B cell (primary cell): ENCODE results near the gene PIGC. TPM values are rescaled to one million over a fixed set of nuclear protein-coding genes. Genes with fewer than 3 reads are reported as not detected.

Source experiments
- ATAC-seq: fragments of 200-7000 bp; cut with Tn5 transposase; one replicate; pipeline ENCODE4 v1.10.0; 2021; ENCODE audit warnings: low read depth, mild to moderate bottlenecking, moderate number of reproducible peaks, moderate library complexity
- CTCF ChIA-PET: fragments of 350-600 bp; sonication (Branson Sonifier 250); formaldehyde crosslinking; loops from one replicate; lab custom pipeline; 2021; ENCODE audit warnings: antibody characterized with exemption, inconsistent platforms; lab: Charles Lee
- POLR2A ChIA-PET: fragments of 350-600 bp; sonication (Branson Sonifier 250); formaldehyde crosslinking; loops from one replicate; lab custom pipeline; 2021; ENCODE audit warnings: antibody characterized with exemption; lab: Charles Lee
- DNase-seq: peaks from one replicate; pipeline ENCODE4 v3.0.0; 2013
- H2AFZ ChIP-seq: 2 replicates; pipeline ENCODE4 v1.6.1; 2012; ENCODE audit warnings: mild to moderate bottlenecking, low read depth, low read length; ENCODE audit not compliant: insufficient read depth, poor library complexity, severe bottlenecking
- H3K27ac ChIP-seq, 2 donors: 1 replicate in 1 of 2; 2 replicates in 1 of 2; pipeline ENCODE4 v1.5.1; 2012 to 2013; ENCODE audit warnings: low read length in 2 of 2, mild to moderate bottlenecking in 2 of 2, moderate library complexity in 1 of 2
- H3K27me3 ChIP-seq, 4 experiments: fragments of 200-600 bp in 1 of 4; sonication (generic) in 1 of 4; replicated peaks in 1 of 4; 1 replicate in 2 of 4; 2 replicates in 2 of 4; pipeline versions ENCODE4 v1.6.1 to v1.7.0; 2013 to 2016; ENCODE audit warnings: low read length in 3 of 4, mild to moderate bottlenecking in 2 of 4, mixed read lengths in 1 of 4, moderate library complexity in 1 of 4; ENCODE audit not compliant: insufficient read depth in 4 of 4, control insufficient read depth in 3 of 4; ENCODE audit errors: control extremely low read depth in 1 of 4
- H3K36me3 ChIP-seq, 2 experiments: replicated peaks in 1 of 2; 1 replicate in 1 of 2; 2 replicates in 1 of 2; pipeline versions ENCODE4 v1.6.1 to v1.7.1; 2013; ENCODE audit warnings: low read length in 1 of 2; ENCODE audit not compliant: insufficient read depth in 2 of 2, control insufficient read depth in 1 of 2; ENCODE audit errors: control extremely low read depth in 1 of 2, extremely low read depth in 1 of 2
- H3K4me1 ChIP-seq, 2 donors: fragments of 200-600 bp in 1 of 2; sonication (generic) in 1 of 2; 1 replicate in 1 of 2; 2 replicates in 1 of 2; pipeline versions ENCODE4 v1.5.1 to v1.6.1; 2013 to 2017; ENCODE audit warnings: low read length in 2 of 2; ENCODE audit not compliant: control insufficient read depth in 2 of 2, insufficient read depth in 2 of 2
- H3K4me2 ChIP-seq: replicated peaks from 2 replicates; pipeline ENCODE3; 2012; ENCODE audit warnings: mild to moderate bottlenecking, low read depth, low read length; ENCODE audit not compliant: poor library complexity, severe bottlenecking
- H3K4me3 ChIP-seq, 5 experiments: fragments of 200-600 bp in 1 of 5; sonication (generic) in 1 of 5; 1 replicate in 3 of 5; 2 replicates in 2 of 5; pipeline versions ENCODE4 v1.5.1 to v1.7.0; 2011 to 2016; ENCODE audit warnings: low read length in 4 of 5, mild to moderate bottlenecking in 4 of 5, low read depth in 2 of 5, control low read depth in 1 of 5, moderate library complexity in 1 of 5; ENCODE audit not compliant: insufficient read depth in 1 of 5; ENCODE audit errors: control extremely low read depth in 1 of 5, extremely low read depth in 1 of 5
- H3K79me2 ChIP-seq: fragments of 200-600 bp; sonication (generic); one replicate; pipeline ENCODE4 v1.6.0; 2016; ENCODE audit warnings: low read length; ENCODE audit not compliant: control insufficient read depth, insufficient read depth
- H3K9ac ChIP-seq: fragments of 200-600 bp; sonication (generic); 2 replicates; pipeline ENCODE4 v1.6.1; 2017; ENCODE audit warnings: mild to moderate bottlenecking, low read length, moderate library complexity
- H3K9me3 ChIP-seq, 3 donors: one replicate each; pipeline versions ENCODE4 v1.6.1 to v1.7.1; 2013; ENCODE audit warnings: low read length in 2 of 3; ENCODE audit not compliant: control insufficient read depth in 2 of 3, insufficient read depth in 1 of 3; ENCODE audit errors: control extremely low read depth in 1 of 3
- H4K20me1 ChIP-seq: 2 replicates; pipeline ENCODE4 v1.6.0; 2012; ENCODE audit warnings: mild to moderate bottlenecking, low read length; ENCODE audit not compliant: insufficient read depth, control insufficient read depth, poor library complexity, severe bottlenecking
- H3K27ac Mint-ChIP-seq: one replicate; pipeline ENCODE4 v1.8.0; 2021; ENCODE audit warnings: mixed read lengths
- H3K27me3 Mint-ChIP-seq: one replicate; pipeline ENCODE4 v1.8.0; 2021; ENCODE audit warnings: mixed read lengths
- H3K4me1 Mint-ChIP-seq: one replicate; pipeline ENCODE4 v1.8.0; 2021; ENCODE audit warnings: mixed read lengths
- H3K4me3 Mint-ChIP-seq: one replicate; pipeline ENCODE4 v1.8.0; 2021; ENCODE audit warnings: mixed read lengths
- H3K9me3 Mint-ChIP-seq: one replicate; pipeline ENCODE4 v1.8.0; 2022; ENCODE audit warnings: mixed read lengths; ENCODE audit not compliant: insufficient read depth
- EZH2 ChIP-seq: IDR thresholded peaks from 2 replicates; pipeline ENCODE4 v1.6.1; 2012; ENCODE audit warnings: borderline replicate concordance, low read depth, mild to moderate bottlenecking, moderate library complexity, low read length; ENCODE audit not compliant: insufficient read depth, poor library complexity, severe bottlenecking
- WGBS: methylation state at CpG from one replicate; pipeline ENCODE4 v1.1.5; 2013; ENCODE audit warnings: missing lambda C conversion rate; ENCODE audit not compliant: insufficient coverage; 5-methylcytosine and 5-hydroxymethylcytosine counted together
- intact Hi-C: fragments of 100-400 bp; cut with micrococcal nuclease; formaldehyde crosslinking; loops from one replicate; pipeline ENCODE4 v1.10.0; 2022
- polyA plus RNA-seq: library from polyadenylated mRNA; depleted of rRNA; stranded (reverse); fragments of >200 nt; gene quantifications from 2 replicates; pipeline ENCODE4 v1.2.3, GENCODE V29; 2012
- total RNA-seq, 2 donors: library from RNA; stranded (reverse); fragments of 120-200 nt in 1 of 2; gene quantifications; 1 replicate in 1 of 2; 2 replicates in 1 of 2; pipeline versions ENCODE4 v1.2.3 to v1.2.4, GENCODE V29; 2013 to 2022
- TF ChIP-seq, protein P1 (sequence below): fragments of 200-600 bp; IDR thresholded peaks from one replicate; pipeline ENCODE4 v1.8.0; 2022; ENCODE audit warnings: antibody characterized with exemption, mild to moderate bottlenecking

Gene PIGC
- total and polyA plus RNA-seq, 2 donors (not counting 1 experiment from before 2014, with no cell fraction given) = 16.2 to 28.8 TPM

DNA sequence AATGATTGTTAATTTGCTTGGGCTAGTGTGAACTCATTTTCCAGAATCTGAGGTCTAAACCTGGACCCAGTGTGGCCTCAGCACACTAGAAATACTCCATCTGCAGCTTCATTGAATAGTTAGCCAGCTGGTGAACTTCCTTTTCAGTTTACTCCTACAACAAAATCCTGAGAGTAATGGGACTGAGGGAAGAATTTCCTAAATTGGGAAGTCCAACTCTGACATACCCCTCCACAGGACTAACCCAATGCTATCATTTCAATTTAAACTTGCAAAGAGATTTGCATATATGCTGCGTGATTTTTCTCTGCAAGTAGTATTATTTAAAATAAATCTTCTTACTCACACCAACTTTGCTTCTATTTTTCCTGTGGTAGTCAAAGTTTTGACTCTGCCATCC lies 27.8 kb upstream of the PIGC start:
- Histone ChIP-seq H3K36me3 (no peaks in the 10 kb centered on the region), H4K20me1 (no peaks in the 10 kb centered on the region), H2AFZ (no peak overlapping the region), H3K27ac (no peak overlapping the region), H3K79me2 (no peaks in the 10 kb centered on the region), H3K27me3 (peaks cover 0 to 4% (median 0%) of the 10 kb centered on the region in 4 experiments), H3K9me3 (no peaks in the 10 kb centered on the region), H3K4me1 (no peaks in the 10 kb centered on the region), H3K9ac (no peak overlapping the region), H3K4me3 (no peak overlapping the region), H3K4me2 (no peak overlapping the region)
- ATAC-seq (no peak), DNase-seq (no peak)
- Mint-ChIP-seq H3K27me3 (peaks cover 10% of the 10 kb centered on the region), H3K4me1 (no peaks in the 10 kb centered on the region), H3K9me3 (no peaks in the 10 kb centered on the region), H3K4me3 (no peak overlapping the region), H3K27ac (no peak overlapping the region)
- intact Hi-C loops = no loop called here
- no CpG with 5 or more reads among the region's 1 CpG for WGBS
- no peak for TF ChIP-seq EZH2
- TF ChIP-seq, protein P1, sequence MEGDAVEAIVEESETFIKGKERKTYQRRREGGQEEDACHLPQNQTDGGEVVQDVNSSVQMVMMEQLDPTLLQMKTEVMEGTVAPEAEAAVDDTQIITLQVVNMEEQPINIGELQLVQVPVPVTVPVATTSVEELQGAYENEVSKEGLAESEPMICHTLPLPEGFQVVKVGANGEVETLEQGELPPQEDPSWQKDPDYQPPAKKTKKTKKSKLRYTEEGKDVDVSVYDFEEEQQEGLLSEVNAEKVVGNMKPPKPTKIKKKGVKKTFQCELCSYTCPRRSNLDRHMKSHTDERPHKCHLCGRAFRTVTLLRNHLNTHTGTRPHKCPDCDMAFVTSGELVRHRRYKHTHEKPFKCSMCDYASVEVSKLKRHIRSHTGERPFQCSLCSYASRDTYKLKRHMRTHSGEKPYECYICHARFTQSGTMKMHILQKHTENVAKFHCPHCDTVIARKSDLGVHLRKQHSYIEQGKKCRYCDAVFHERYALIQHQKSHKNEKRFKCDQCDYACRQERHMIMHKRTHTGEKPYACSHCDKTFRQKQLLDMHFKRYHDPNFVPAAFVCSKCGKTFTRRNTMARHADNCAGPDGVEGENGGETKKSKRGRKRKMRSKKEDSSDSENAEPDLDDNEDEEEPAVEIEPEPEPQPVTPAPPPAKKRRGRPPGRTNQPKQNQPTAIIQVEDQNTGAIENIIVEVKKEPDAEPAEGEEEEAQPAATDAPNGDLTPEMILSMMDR = no peak
- CTCF ChIA-PET = no interaction called here
- POLR2A ChIA-PET = no interaction called here

- no peaks in the 10 kb centered on the region for H3K79me2 ChIP-seq
- intact Hi-C loops = no loop called here
- H4K20me1 ChIP-seq = no peaks in the 10 kb centered on the region
- H3K9ac ChIP-seq = no peak overlapping the region
- no peak overlapping the region for H3K27ac ChIP-seq
- H3K27ac Mint-ChIP-seq = no peak overlapping the region
- H3K27me3 ChIP-seq = peaks cover 0 to 4% (median 0%) of the 10 kb centered on the region in 4 experiments
- H3K27me3 Mint-ChIP-seq = peaks cover 14% of the 10 kb centered on the region
- H3K36me3 ChIP-seq = no peaks in the 10 kb centered on the region
- H3K4me2 ChIP-seq = no peak overlapping the region
- CTCF ChIA-PET = no interaction called here
- H2AFZ ChIP-seq = no peak overlapping the region
- DNase-seq = no peak
- ATAC-seq = no peak
- H3K4me3 Mint-ChIP-seq = no peak overlapping the region
- no peak overlapping the region for H3K4me3 ChIP-seq
- POLR2A ChIA-PET = no interaction called here
- no peaks in the 10 kb centered on the region for H3K9me3 Mint-ChIP-seq
- no peaks in the 10 kb centered on the region for H3K9me3 ChIP-seq
- TF ChIP-seq, protein P1 = no peak
- TF ChIP-seq EZH2 = no peak
- no peaks in the 10 kb centered on the region for H3K4me1 ChIP-seq
- H3K4me1 Mint-ChIP-seq = no peaks in the 10 kb centered on the region
- no CpG with 5 or more reads among the region's 2 CpGs for WGBS
Measured at GRCh38 chr1:172470149-172470548, 26.3 kb upstream of the PIGC start.
